ENCODE results near the gene FAM120B.

FAM120B gene

GRCh38 chr6:170445971-170446370 is 139.4 kb downstream of the FAM120B start:
- no peak for TF ChIP-seq CTCF (IDR thresholded peaks at IDR 0.05; ENCODE audit: control insufficient read depth, insufficient read depth, low read depth, low read length, missing control alignments)
- no peak overlapping the region for H3K4me3 ChIP-seq (ENCODE audit: control insufficient read depth, low read depth, low read length)

GRCh38 chr6:170446841-170447560 is 140.4 kb downstream of the FAM120B start:
- no peak for DNase-seq (ENCODE audit: low read depth)
- no peak for TF ChIP-seq CTCF (IDR thresholded peaks at IDR 0.05; ENCODE audit: control insufficient read depth, insufficient read depth, low read depth, low read length, missing control alignments)
- H3K4me3 ChIP-seq (ENCODE audit: control insufficient read depth, low read depth, low read length), result no peak overlapping the region

More at GRCh38 chr6:170445971-170446370, 139.4 kb downstream of the FAM120B start:
- no peak for DNase-seq (ENCODE audit: low read depth)

- DNase-seq (ENCODE audit: low read depth), result no peak
- H3K4me3 ChIP-seq (ENCODE audit: control insufficient read depth, low read depth, low read length), result no peak overlapping the region
- TF ChIP-seq CTCF (IDR thresholded peaks at IDR 0.05; ENCODE audit: control insufficient read depth, insufficient read depth, low read depth, low read length, missing control alignments), result no peak
Observed at GRCh38 chr6:170447561-170447930, 141.0 kb downstream of the FAM120B start.

GRCh38 chr6:170448317-170448716 is 141.8 kb downstream of the FAM120B start:
- no peak overlapping the region for H3K4me3 ChIP-seq (ENCODE audit: control insufficient read depth, low read depth, low read length)
- no peak for TF ChIP-seq CTCF (IDR thresholded peaks at IDR 0.05; ENCODE audit: control insufficient read depth, insufficient read depth, low read depth, low read length, missing control alignments)
- no peak for DNase-seq (ENCODE audit: low read depth)

- TF ChIP-seq CTCF (IDR thresholded peaks at IDR 0.05; ENCODE audit: control insufficient read depth, insufficient read depth, low read depth, low read length, missing control alignments), result no peak
- no peak for DNase-seq (ENCODE audit: low read depth)
- H3K4me3 ChIP-seq (ENCODE audit: control insufficient read depth, low read depth, low read length), result no peak overlapping the region
Observed at GRCh38 chr6:170448751-170449630, 142.4 kb downstream of the FAM120B start.

- no peak overlapping the region for H3K4me3 ChIP-seq (ENCODE audit: control insufficient read depth, low read depth, low read length)
- no peak for DNase-seq (ENCODE audit: low read depth)
- TF ChIP-seq CTCF (IDR thresholded peaks at IDR 0.05; ENCODE audit: control insufficient read depth, insufficient read depth, low read depth, low read length, missing control alignments), result no peak
Observed at GRCh38 chr6:170449835-170450753, 143.5 kb downstream of the FAM120B start.
